GM23338 (cell line): ENCODE results near the gene CHTF8. TPM values are rescaled to one million over a fixed set of nuclear protein-coding genes. Genes with fewer than 3 reads are reported as not detected.

Experiments used
- ATAC-seq: fragments of 200-7000 bp; cut with Tn5 transposase; 3 replicates; pipeline ENCODE4 v1.9.1; 2020
- DNase-seq: peaks from one replicate; pipeline ENCODE4 v3.0.0-alpha.2; 2015; ENCODE audit warnings: low spot score
- H2AFZ ChIP-seq: fragments of 200-600 bp; sonication (generic); 2 replicates; pipeline ENCODE4 v1.8.0; 2016; ENCODE audit warnings: antibody characterized with exemption, mild to moderate bottlenecking, moderate library complexity
- H3F3A ChIP-seq: fragments of 200-600 bp; sonication (generic); replicated peaks from 2 replicates; pipeline ENCODE4 v1.8.0; 2017; ENCODE audit warnings: antibody characterized with exemption, mixed run types, low read depth
- H3K27ac ChIP-seq: fragments of 200-600 bp; sonication (generic); 2 replicates; pipeline ENCODE4 v1.6.1; 2016; ENCODE audit warnings: low read depth
- H3K27me3 ChIP-seq: fragments of 200-600 bp; sonication (generic); 2 replicates; pipeline ENCODE4 v1.8.0; 2016; ENCODE audit warnings: mild to moderate bottlenecking, mixed run types, moderate library complexity; ENCODE audit not compliant: insufficient read depth
- H3K36me3 ChIP-seq: fragments of 200-600 bp; sonication (generic); 2 replicates; pipeline ENCODE4 v1.8.0; 2016; ENCODE audit warnings: mild to moderate bottlenecking; ENCODE audit not compliant: insufficient read depth
- H3K4me1 ChIP-seq: fragments of 200-600 bp; sonication (generic); 2 replicates; pipeline ENCODE4 v1.8.0; 2016; ENCODE audit warnings: mild to moderate bottlenecking, moderate library complexity; ENCODE audit not compliant: insufficient read depth
- H3K4me2 ChIP-seq: fragments of 200-600 bp; sonication (generic); 2 replicates; pipeline ENCODE4 v1.7.1; 2017; ENCODE audit warnings: mixed run types
- H3K4me3 ChIP-seq: fragments of 200-600 bp; sonication (generic); 2 replicates; pipeline ENCODE4 v1.6.1; 2016; ENCODE audit warnings: mixed run types
- H3K79me2 ChIP-seq: fragments of 200-600 bp; sonication (generic); replicated peaks from 2 replicates; pipeline ENCODE4 v1.8.0; 2017; ENCODE audit warnings: mild to moderate bottlenecking; ENCODE audit not compliant: insufficient read depth
- H3K9me2 ChIP-seq: fragments of 200-600 bp; sonication (generic); 2 replicates; pipeline ENCODE4 v1.8.0; 2017; ENCODE audit not compliant: insufficient read depth
- H4K20me1 ChIP-seq: fragments of 200-600 bp; sonication (generic); replicated peaks from 2 replicates; pipeline ENCODE4 v1.8.0; 2017; ENCODE audit warnings: mild to moderate bottlenecking; ENCODE audit not compliant: insufficient read depth
- H3K27ac Mint-ChIP-seq: 2 replicates; pipeline ENCODE4 v1.8.0; 2020; ENCODE audit warnings: inconsistent platforms, mild to moderate bottlenecking, moderate library complexity, mixed read lengths
- H3K27me3 Mint-ChIP-seq: 3 replicates; pipeline ENCODE4 v1.8.0; 2022; ENCODE audit warnings: low read depth, mild to moderate bottlenecking, moderate library complexity, mixed read lengths, inconsistent platforms; ENCODE audit not compliant: insufficient read depth, poor library complexity
- H3K36me3 Mint-ChIP-seq: 3 replicates; pipeline ENCODE4 v1.8.0; 2021; ENCODE audit warnings: low read depth, mild to moderate bottlenecking, inconsistent platforms, moderate library complexity, mixed read lengths
- H3K4me1 Mint-ChIP-seq: 3 replicates; pipeline ENCODE4 v1.8.0; 2020; ENCODE audit warnings: mild to moderate bottlenecking, inconsistent platforms, mixed read lengths
- H3K4me3 Mint-ChIP-seq: 3 replicates; pipeline ENCODE4 v1.8.0; 2021; ENCODE audit warnings: moderate library complexity, mild to moderate bottlenecking, inconsistent platforms, mixed read lengths
- H3K9me3 Mint-ChIP-seq: 3 replicates; pipeline ENCODE4 v1.8.0; 2020; ENCODE audit warnings: moderate library complexity, mild to moderate bottlenecking, inconsistent platforms, mixed read lengths
- CTCF ChIP-seq, 2 experiments: fragments of 200-600 bp in 1 of 2; sonication (generic) in 1 of 2; conservative IDR thresholded peaks; 2 replicates each; pipeline versions ENCODE4 v1.5.1 to v1.6.1; 2016 to 2017; ENCODE audit warnings: antibody characterized with exemption in 2 of 2, low read depth in 2 of 2, mild to moderate bottlenecking in 2 of 2, moderate library complexity in 1 of 2
- EZH2 ChIP-seq: fragments of 200-600 bp; sonication (generic); IDR thresholded peaks from one replicate; pipeline ENCODE4 v1.8.0; 2017; ENCODE audit warnings: antibody characterized with exemption, mild to moderate bottlenecking, low read depth; ENCODE audit not compliant: unreplicated experiment
- JUNB ChIP-seq: IDR thresholded peaks from one replicate; pipeline ENCODE4 v1.6.1; 2016; ENCODE audit warnings: antibody characterized with exemption; ENCODE audit not compliant: unreplicated experiment
- NANOG ChIP-seq: IDR thresholded peaks from 2 replicates; pipeline ENCODE4 v1.6.1; 2016; ENCODE audit warnings: antibody characterized with exemption, borderline replicate concordance
- POLR2AphosphoS5 ChIP-seq: IDR thresholded peaks from 2 replicates; pipeline ENCODE4 v1.6.1; 2016; ENCODE audit warnings: antibody characterized with exemption, low read depth
- STAT1 ChIP-seq: IDR thresholded peaks from one replicate; pipeline ENCODE4 v1.6.1; 2016; ENCODE audit warnings: antibody characterized with exemption; ENCODE audit not compliant: unreplicated experiment
- ZNF114 ChIP-seq: fragments of 250-450 bp; sonication (Bioruptor Pico); IDR thresholded peaks from 2 replicates; pipeline ENCODE4 v1.5.0; 2020; ENCODE audit warnings: mild to moderate bottlenecking, moderate library complexity
- ZNF462 ChIP-seq: fragments of 250-450 bp; sonication (Bioruptor Pico); IDR thresholded peaks from 2 replicates; pipeline ENCODE4 v1.5.0; 2020; ENCODE audit warnings: mild to moderate bottlenecking, moderate library complexity
- polyA plus RNA-seq: library from polyadenylated mRNA; unstranded; fragments of >200 nt; fragmentation: Nextera tagmentation; extraction: Ambion mirVana; gene quantifications from 2 replicates; pipeline ENCODE4 v1.2.1, GENCODE V29; 2016
- total RNA-seq: library from RNA; depleted of rRNA; stranded (reverse); fragments of >200 nt; shearing (Covaris generic); gene quantifications from 2 replicates; pipeline ENCODE4 v1.2.3, GENCODE V29; 2014

Gene CHTF8
- total and polyA plus RNA-seq, 2 experiments from 2014 or later = 24.4 to 155 TPM

GRCh38 chr16:69179328-69180010 lies 47.1 kb upstream of the CHTF8 start:
- H3K4me3 ChIP-seq = no peak overlapping the region
- ATAC-seq (no peak), DNase-seq (no peak)
- Mint-ChIP-seq H3K9me3 (no peaks in the 10 kb centered on the region), H3K27ac (no peak overlapping the region), H3K36me3 (0 out of 3 replicates have a peak, but pooled peaks cover 2% of the 10 kb centered on the region), H3K4me3 (no peak overlapping the region), H3K4me1 (no peaks in the 10 kb centered on the region), H3K27me3 (peaks cover 1% of the 10 kb centered on the region)
- 0 out of 2 replicates have a peak overlapping the region, but pooled peaks have one; percentile 8 for H3K27ac ChIP-seq
- no peaks in the 10 kb centered on the region for H3K36me3 ChIP-seq
- H3K4me2 ChIP-seq = no peak overlapping the region
- no peaks in the 10 kb centered on the region for H3K79me2 ChIP-seq
- no peak overlapping the region for H2AFZ ChIP-seq
- H4K20me1 ChIP-seq = no peaks in the 10 kb centered on the region
- TF ChIP-seq ZNF462 = no peak
- H3K27me3 ChIP-seq = no peaks in the 10 kb centered on the region
- no peaks in the 10 kb centered on the region for H3K4me1 ChIP-seq
- no peaks in the 10 kb centered on the region for H3K9me2 ChIP-seq
- H3F3A ChIP-seq = 0 out of 2 replicates have a peak, but pooled peaks cover 5% of the 10 kb centered on the region

GRCh38 chr16:69176033-69176800 lies 43.8 kb upstream of the CHTF8 start:
- H4K20me1 ChIP-seq = no peaks in the 10 kb centered on the region; the same call in 1 of the 2 replicates
- no peak overlapping the region for H3K4me2 ChIP-seq
- no peak overlapping the region for H2AFZ ChIP-seq
- H3K27ac Mint-ChIP-seq = no peak overlapping the region
- H3K36me3 Mint-ChIP-seq = no peaks in the 10 kb centered on the region
- DNase-seq (no peak), ATAC-seq (no peak)
- no peak overlapping the region for H3K4me3 ChIP-seq
- H3K4me3 Mint-ChIP-seq = no peak overlapping the region
- 0 out of 2 replicates have a peak, but pooled peaks cover 9% of the 10 kb centered on the region for H3F3A ChIP-seq
- peaks cover 13% of the 10 kb centered on the region; the same call in 2 of the 3 replicates for H3K4me1 Mint-ChIP-seq
- no peaks in the 10 kb centered on the region for H3K4me1 ChIP-seq
- H3K9me3 Mint-ChIP-seq = no peaks in the 10 kb centered on the region
- H3K79me2 ChIP-seq = no peaks in the 10 kb centered on the region
- H3K27me3 ChIP-seq = no peaks in the 10 kb centered on the region
- no peak for TF ChIP-seq ZNF114 (CRISPR knock-in tag)
- no peak for TF ChIP-seq EZH2
- TF ChIP-seq CTCF (conservative IDR thresholded peaks at IDR 0.05; ENCODE audit: low read depth in 2 of 2) = no peak
- no peak for TF ChIP-seq POLR2AphosphoS5
- no peak for TF ChIP-seq STAT1
- no peak for TF ChIP-seq NANOG
- TF ChIP-seq JUNB = no peak
- H3K27me3 Mint-ChIP-seq = peaks cover 1% of the 10 kb centered on the region
- H3K27ac ChIP-seq = no peak overlapping the region
- no peaks in the 10 kb centered on the region for H3K9me2 ChIP-seq
- no peaks in the 10 kb centered on the region for H3K36me3 ChIP-seq
